Activated T-helper 1 cell treated with anti-CD3 and anti-CD28 coated beads, Interleukin-12 subunit alpha, Interleukin-12 subunit beta, Interleukin-2, Interleukin-4 antibody, amounts not matched to agents 30 ng/mL and 10 ng/mL and 1 ng/mL, durations not matched to agents 14 hours and 24 hours and 36 hours (primary cell): Measurements from ENCODE around the gene PLEKHN1. TPM values are rescaled to one million over a fixed set of nuclear protein-coding genes. Genes with fewer than 3 reads are reported as not detected.

Experiments
- DNase-seq: peaks from one replicate; pipeline ENCODE4 v3.0.0; 2021; ENCODE audit warnings: low spot score
- H3K27ac Mint-ChIP-seq: one replicate; pipeline ENCODE4 v1.8.0; 2021; ENCODE audit warnings: mild to moderate bottlenecking, mixed read lengths
- H3K27me3 Mint-ChIP-seq: one replicate; pipeline ENCODE4 v1.8.0; 2022; ENCODE audit warnings: mild to moderate bottlenecking, moderate library complexity, mixed read lengths; ENCODE audit not compliant: insufficient read depth
- H3K36me3 Mint-ChIP-seq: one replicate; pipeline ENCODE4 v1.8.0; 2021; ENCODE audit warnings: low read depth, mixed read lengths
- H3K4me1 Mint-ChIP-seq: one replicate; pipeline ENCODE4 v1.8.0; 2021; ENCODE audit warnings: low read depth, mixed read lengths
- H3K4me3 Mint-ChIP-seq: one replicate; pipeline ENCODE4 v1.8.0; 2021; ENCODE audit warnings: mild to moderate bottlenecking, moderate library complexity, mixed read lengths
- H3K9me3 Mint-ChIP-seq: one replicate; pipeline ENCODE4 v1.8.0; 2021; ENCODE audit warnings: mixed read lengths
- intact Hi-C: fragments of 100-400 bp; cut with micrococcal nuclease; formaldehyde crosslinking; loops from one replicate; pipeline ENCODE4 v1.15.1; 2024
- total RNA-seq: library from RNA; stranded (reverse); gene quantifications from 2 replicates; pipeline ENCODE4 v1.2.3, GENCODE V29; 2022

PLEKHN1 gene
- total RNA-seq, 1 donor from 2014 or later: 1.7 TPM

DNA sequence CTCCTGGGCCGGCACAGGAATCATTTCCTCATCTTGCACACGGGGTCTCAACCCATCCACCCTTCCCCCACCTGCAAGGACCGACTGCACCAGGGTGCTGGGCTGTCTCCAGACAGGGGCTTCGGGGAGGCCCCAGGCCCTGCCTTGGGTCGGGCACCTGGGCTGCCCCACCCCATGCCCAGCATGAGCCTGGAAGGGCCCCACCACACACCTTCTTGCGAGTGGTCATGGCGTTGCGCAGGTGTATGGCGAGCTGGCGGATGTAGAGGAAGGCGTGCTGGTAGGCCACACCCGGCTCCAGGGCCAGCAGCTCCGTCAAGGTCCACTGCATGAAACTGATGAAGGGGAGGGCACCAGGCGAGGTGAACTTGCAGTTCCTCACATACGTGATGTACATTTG lies 14.1 kb upstream of the PLEKHN1 start:
- Mint-ChIP-seq H3K27me3 (no peaks in the 10 kb centered on the region), H3K4me1 (no peaks in the 10 kb centered on the region), H3K27ac (no peak overlapping the region), H3K4me3 (no peak overlapping the region), H3K9me3 (no peaks in the 10 kb centered on the region), H3K36me3 (peaks cover 41% of the 10 kb centered on the region)
- intact Hi-C loops: no loop called here
- DNase-seq: no peak

GRCh38 chr1:952603-953002 lies 13.7 kb upstream of the PLEKHN1 start:
- intact Hi-C loops: no loop called here
- Mint-ChIP-seq H3K9me3 (no peaks in the 10 kb centered on the region), H3K27ac (no peak overlapping the region), H3K4me1 (peaks cover 4% of the 10 kb centered on the region), H3K36me3 (peaks cover 41% of the 10 kb centered on the region), H3K4me3 (no peak overlapping the region), H3K27me3 (no peaks in the 10 kb centered on the region)
- no peak for DNase-seq

DNA sequence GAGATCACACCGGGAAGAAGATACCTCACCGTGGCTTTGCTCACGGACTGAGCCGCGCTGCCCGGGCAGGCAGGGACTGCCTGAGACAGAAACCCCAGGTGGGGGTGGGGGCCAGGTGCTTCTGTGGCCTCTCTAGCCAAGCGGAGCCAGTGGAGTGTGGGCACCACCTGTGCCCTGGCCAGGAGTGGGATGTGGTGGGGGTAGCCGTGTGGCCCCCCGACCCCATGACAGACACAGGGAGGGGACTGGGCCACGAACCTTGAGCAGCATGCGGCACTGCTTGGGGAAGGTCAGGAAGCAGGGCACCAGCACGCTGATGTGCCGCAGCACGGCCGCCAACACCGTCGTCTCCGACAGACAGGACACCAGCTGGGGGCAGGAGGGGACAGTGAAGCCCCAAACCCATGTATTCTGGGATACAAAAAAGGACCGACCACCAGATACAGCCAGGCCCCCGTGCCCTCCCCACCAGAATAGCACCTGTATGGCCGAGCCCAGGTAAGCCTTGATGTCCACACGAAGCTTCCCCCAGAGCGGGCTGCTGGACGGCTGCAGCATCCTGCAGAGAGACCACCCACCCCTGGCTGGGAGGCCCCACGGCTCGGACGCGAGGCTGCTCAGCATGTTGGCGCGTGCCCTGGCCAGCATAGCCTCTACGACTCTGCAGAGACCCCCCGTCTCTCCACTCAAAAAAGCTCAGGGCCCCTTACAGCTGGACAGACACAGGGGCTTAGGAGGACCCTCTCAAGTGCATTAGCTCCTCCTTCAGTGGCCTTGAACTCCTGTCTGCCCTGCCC lies 12.6 kb upstream of the PLEKHN1 start:
- H3K4me1 Mint-ChIP-seq: peaks cover 7% of the 10 kb centered on the region
- H3K27me3 Mint-ChIP-seq: no peaks in the 10 kb centered on the region
- H3K27ac Mint-ChIP-seq: no peak overlapping the region
- no peaks in the 10 kb centered on the region for H3K9me3 Mint-ChIP-seq
- intact Hi-C loops: no loop called here
- DNase-seq: no peak
- H3K36me3 Mint-ChIP-seq: peaks cover 41% of the 10 kb centered on the region
- no peak overlapping the region for H3K4me3 Mint-ChIP-seq

- Mint-ChIP-seq H3K4me1 (peaks cover 7% of the 10 kb centered on the region), H3K9me3 (no peaks in the 10 kb centered on the region), H3K4me3 (no peak overlapping the region), H3K27me3 (no peaks in the 10 kb centered on the region), H3K27ac (no peak overlapping the region), H3K36me3 (peaks cover 36% of the 10 kb centered on the region)
- no peak for DNase-seq
- intact Hi-C loops: loop anchor here (5.0 kb wide), 2 partner anchors 53 to 352 kb away; partner anchors contain the start of genes ACAP3 and PUSL1
These were observed 11.4 kb upstream of the PLEKHN1 start for GRCh38 chr1:954927-955326.

GRCh38 chr1:955474-955873 lies 10.8 kb upstream of the PLEKHN1 start:
- Mint-ChIP-seq H3K36me3 (peaks cover 32% of the 10 kb centered on the region), H3K4me3 (no peak overlapping the region), H3K27ac (no peak overlapping the region), H3K9me3 (no peaks in the 10 kb centered on the region), H3K27me3 (peaks cover 2% of the 10 kb centered on the region), H3K4me1 (peaks cover 7% of the 10 kb centered on the region)
- intact Hi-C loops: loop anchor here (5.0 kb wide), 2 partner anchors 53 to 352 kb away; partner anchors contain the start of genes ACAP3 and PUSL1
- DNase-seq: no peak

DNA sequence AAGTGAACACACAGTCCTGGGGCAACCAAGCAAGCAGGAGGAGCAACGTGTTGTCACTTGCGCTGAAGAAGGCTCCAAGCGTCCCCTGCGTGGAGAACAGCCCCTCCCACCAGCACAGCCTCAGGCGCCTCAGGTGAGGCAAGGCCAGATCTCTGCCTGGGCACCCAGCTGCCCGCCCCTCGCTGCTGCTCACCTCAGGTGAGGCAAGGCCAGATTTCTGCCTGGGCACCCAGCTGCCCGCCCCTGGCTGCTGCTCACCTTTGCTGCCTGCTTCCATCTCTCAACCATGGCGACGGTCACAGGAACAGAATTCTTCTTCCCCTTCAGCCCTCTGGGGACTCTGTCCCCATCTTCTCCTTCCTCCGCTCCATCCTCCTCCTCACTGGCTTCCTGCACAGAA lies 9.6 kb upstream of the PLEKHN1 start:
- Mint-ChIP-seq H3K9me3 (no peaks in the 10 kb centered on the region), H3K27ac (no peak overlapping the region), H3K36me3 (peaks cover 24% of the 10 kb centered on the region), H3K27me3 (peaks cover 2% of the 10 kb centered on the region), H3K4me3 (no peak overlapping the region), H3K4me1 (peaks cover 7% of the 10 kb centered on the region)
- intact Hi-C loops: loop anchor here (5.0 kb wide), 2 partner anchors 54 to 351 kb away; partner anchors contain the start of genes ACAP3 and PUSL1
- no peak for DNase-seq

DNA sequence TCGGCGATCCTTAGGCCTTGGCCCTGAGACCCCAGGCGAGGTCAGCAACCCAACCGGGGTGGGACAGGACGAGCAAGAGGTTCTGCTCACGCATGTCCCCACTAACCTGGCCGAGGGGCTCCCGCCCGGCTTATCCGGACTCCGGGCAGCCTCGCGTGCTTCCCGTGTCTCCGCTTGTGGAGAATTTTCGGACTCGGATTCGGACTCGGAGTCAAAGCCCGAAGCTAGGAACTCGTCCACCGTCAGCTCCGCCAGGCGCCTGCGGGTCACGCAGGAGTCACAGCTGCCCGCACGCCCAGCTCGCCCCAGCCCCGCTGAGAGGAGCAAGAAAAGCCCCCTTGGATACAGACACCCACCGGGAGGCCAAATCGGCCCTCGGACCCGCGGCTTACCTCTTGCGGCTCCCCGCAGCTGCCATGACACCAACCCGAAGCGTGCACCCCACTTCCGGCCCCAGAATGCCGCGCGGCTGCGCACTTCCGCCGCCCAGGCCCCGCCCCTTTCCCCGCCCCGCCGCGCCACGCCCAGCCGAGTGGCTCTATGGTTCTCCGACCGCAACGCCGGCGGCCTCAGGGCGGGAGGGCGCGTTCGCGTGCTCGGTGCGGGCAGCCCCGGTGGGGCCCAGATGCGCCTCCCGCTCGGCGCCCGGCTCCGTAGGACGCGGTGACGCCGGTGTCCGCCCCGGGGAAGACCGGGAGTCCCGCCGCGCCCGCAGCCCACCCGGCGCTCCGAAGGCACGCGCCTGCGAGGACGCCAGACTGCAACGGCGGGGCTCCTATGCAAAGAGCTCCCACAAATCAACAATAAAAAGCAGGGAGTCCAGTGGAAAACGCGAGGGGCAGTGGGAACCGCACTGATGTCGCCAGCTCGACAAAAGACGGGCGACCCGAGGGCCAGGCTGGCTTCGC lies 7.2 kb upstream of the PLEKHN1 start, which contains the start of gene NOC2L:
TSS of gene NOC2L (minus strand) at position 434 of the 908 bp plus-strand sequence. CDS start at position 418, 16 bp downstream.
- H3K4me3 Mint-ChIP-seq: peak within 1 kb of the TSS; percentile 97
- H3K9me3 Mint-ChIP-seq: no peaks in the 10 kb centered on the region
- H3K4me1 Mint-ChIP-seq: peaks cover 7% of the 10 kb centered on the region
- intact Hi-C loops: loop anchor here (1.0 to 5.0 kb wide), 3 partner anchors 8 to 348 kb away; partner anchors contain the start of genes ACAP3 and PUSL1
- peaks cover 16% of the 10 kb centered on the region for H3K36me3 Mint-ChIP-seq
- peaks cover 2% of the 10 kb centered on the region for H3K27me3 Mint-ChIP-seq
- peak; percentile 88 for DNase-seq
- H3K27ac Mint-ChIP-seq: peak within 1 kb of the TSS; percentile 79

DNA sequence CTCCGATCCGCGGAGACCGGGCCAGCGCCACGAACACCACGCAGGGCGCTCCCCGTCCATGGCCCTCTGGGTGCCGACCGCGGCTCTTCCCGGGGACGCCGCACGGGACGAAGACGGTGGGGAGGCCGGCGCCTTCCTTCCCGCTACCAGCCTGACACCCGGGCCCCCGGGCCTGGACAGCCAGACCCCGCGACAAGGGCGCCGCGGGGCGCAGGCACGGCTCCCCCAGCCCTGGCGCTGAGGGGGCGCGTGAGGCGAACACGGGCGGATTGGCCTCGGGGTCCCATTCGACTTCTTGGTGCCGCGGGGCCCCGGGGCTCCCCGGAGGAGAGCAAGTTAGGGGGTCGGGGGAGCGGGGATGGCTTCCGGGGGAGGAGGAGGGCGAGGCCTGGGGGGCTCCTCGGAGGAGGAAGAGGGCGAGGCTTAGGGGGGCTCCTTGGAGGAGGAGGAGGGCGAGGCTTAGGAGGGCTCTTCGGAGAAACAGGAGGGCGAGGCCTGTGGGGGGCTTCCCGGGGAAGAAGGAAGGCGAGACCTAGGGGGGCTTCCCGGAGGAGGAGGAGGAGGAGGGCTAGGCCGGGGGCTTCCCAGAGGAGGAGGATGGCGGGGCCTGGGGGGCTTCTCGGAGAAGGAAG lies 6.4 kb upstream of the PLEKHN1 start:
- Mint-ChIP-seq H3K4me1 (peaks cover 7% of the 10 kb centered on the region), H3K4me3 (peak overlapping the region; percentile 97), H3K27ac (peak overlapping the region; percentile 40), H3K27me3 (peaks cover 2% of the 10 kb centered on the region), H3K9me3 (no peaks in the 10 kb centered on the region), H3K36me3 (peaks cover 11% of the 10 kb centered on the region)
- intact Hi-C loops: loop anchor here (1.0 to 5.0 kb wide), 4 partner anchors 7 to 347 kb away; partner anchors contain the start of genes ACAP3 and PUSL1
- DNase-seq: no peak

- Mint-ChIP-seq H3K36me3 (peaks cover 5% of the 10 kb centered on the region), H3K4me3 (peak within 1 kb of the TSS; percentile 97), H3K27me3 (peaks cover 2% of the 10 kb centered on the region), H3K27ac (peak within 1 kb of the TSS; percentile 40), H3K9me3 (no peaks in the 10 kb centered on the region), H3K4me1 (peaks cover 7% of the 10 kb centered on the region)
- DNase-seq: peak; percentile 77
- intact Hi-C loops: loop anchor here (1.0 kb wide), 1 partner anchor 99 kb away; no protein-coding TSS in a partner anchor
These were observed 5.7 kb upstream of the PLEKHN1 start, which contains the start of gene KLHL17 for GRCh38 chr1:960363-961131. Gene KLHL17 (plus strand): TSS chr1:960584. CDS start chr1:960694, 110 bp downstream.

- Mint-ChIP-seq H3K27ac (no peak overlapping the region), H3K4me1 (peaks cover 7% of the 10 kb centered on the region), H3K36me3 (peaks cover 5% of the 10 kb centered on the region), H3K9me3 (no peaks in the 10 kb centered on the region), H3K27me3 (peaks cover 2% of the 10 kb centered on the region), H3K4me3 (peak overlapping the region; percentile 74)
- intact Hi-C loops: no loop called here
- DNase-seq: no peak
These were observed 5.1 kb upstream of the PLEKHN1 start for GRCh38 chr1:961132-961669.

DNA sequence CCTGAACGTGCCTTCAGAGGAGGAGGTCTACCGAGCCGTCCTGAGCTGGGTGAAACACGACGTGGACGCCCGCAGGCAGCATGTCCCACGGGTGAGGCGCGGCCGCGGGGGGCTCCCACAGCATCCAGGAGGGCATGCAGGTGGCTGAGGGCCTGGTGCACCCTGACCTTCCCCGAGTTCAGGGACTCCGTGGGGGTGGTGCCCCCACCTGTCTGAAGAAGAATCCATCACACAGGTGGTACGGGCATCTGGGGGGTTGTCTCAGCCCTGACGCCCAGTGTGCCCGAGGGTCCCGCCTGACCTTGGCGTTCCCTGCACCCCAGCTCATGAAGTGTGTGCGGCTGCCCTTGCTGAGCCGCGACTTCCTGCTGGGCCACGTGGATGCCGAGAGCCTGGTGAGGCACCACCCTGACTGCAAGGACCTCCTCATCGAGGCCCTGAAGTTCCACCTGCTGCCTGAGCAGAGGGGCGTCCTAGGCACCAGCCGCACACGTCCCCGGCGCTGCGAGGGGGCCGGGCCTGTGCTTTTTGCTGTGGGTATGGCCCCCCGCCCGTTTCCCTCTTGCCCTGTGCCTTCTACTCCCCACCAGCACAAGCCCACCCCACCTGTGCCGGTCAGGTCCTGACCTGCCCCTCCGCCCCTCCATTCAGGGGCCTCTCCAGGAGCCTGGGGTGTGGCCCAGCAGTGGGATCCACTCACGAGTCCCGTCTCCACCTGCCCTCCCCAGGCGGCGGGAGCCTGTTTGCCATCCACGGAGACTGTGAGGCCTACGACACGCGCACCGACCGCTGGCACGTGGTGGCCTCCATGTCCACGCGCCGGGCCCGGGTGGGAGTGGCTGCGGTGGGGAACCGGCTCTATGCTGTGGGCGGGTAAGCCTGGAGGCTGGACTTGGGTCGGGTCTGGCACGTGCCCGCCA lies 3.6 kb upstream of the PLEKHN1 start:
- no peak for DNase-seq
- H3K27me3 Mint-ChIP-seq: peaks cover 2% of the 10 kb centered on the region
- peaks cover 1% of the 10 kb centered on the region for H3K36me3 Mint-ChIP-seq
- H3K9me3 Mint-ChIP-seq: no peaks in the 10 kb centered on the region
- intact Hi-C loops: no loop called here
- peak overlapping the region; percentile 44 for H3K27ac Mint-ChIP-seq
- H3K4me1 Mint-ChIP-seq: peaks cover 3% of the 10 kb centered on the region
- H3K4me3 Mint-ChIP-seq: peak overlapping the region; percentile 74
